KOPT-K1 (cell line): ENCODE results near the gene GRIA3.

Source experiments
- H3K27ac ChIP-seq: fragments of 200-600 bp; sonication (generic); 2 replicates; pipeline ENCODE4 v1.5.1; 2016; ENCODE audit warnings: antibody characterized with exemption, mild to moderate bottlenecking, low read depth, low read length; ENCODE audit not compliant: poor library complexity, severe bottlenecking
- H3K36me3 ChIP-seq: fragments of 200-600 bp; sonication (generic); 2 replicates; pipeline ENCODE4 v1.5.1; 2017; ENCODE audit warnings: antibody characterized with exemption, mild to moderate bottlenecking, low read length, moderate library complexity; ENCODE audit not compliant: insufficient read depth
- H3K9me3 ChIP-seq: fragments of 200-600 bp; sonication (generic); 2 replicates; pipeline ENCODE4 v1.5.1; 2017; ENCODE audit warnings: antibody characterized with exemption, low read length, mild to moderate bottlenecking; ENCODE audit not compliant: insufficient read depth, poor library complexity, severe bottlenecking

The GRIA3 gene

DNA sequence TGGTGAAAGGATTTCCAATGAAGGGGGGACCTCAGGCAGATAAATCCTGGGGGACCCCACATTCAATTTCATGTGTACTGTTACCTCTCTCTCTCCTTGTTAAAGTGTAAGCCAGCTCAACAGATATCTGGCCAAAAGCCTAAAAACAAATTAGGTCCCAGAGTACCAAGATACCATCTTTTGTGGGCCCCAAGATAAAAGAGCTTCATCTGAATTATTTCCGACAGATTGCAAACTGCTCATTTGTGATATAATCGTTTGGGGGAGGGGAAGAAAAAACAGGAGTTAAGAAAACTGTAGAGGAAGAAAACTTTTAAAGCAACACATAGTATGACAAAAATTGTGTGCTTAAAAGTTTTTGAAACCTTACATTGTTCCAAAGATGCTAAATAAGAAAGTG lies 33.6 kb downstream of the GRIA3 start:
- H3K9me3 ChIP-seq, result no peaks in the 10 kb centered on the region
- no peaks in the 10 kb centered on the region for H3K36me3 ChIP-seq
- no peak overlapping the region for H3K27ac ChIP-seq

DNA sequence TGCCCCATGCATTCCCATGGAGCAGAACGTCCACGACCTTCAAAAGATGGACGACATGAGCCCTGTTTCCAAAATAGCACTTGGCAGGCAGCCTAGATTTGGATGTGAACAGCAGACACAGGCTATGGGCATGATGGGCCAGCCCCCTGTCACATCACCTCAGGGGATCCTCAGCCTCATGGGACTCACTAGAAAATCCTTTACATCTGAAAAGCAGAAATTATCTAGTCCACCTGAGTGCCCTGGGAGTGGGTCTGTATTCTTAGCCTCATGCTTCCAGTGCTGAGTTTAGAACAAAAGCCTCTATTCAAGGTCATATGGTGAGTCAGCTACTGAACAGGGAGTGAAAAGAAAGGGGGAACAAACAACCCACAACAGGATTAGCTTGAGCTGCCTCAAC lies 35.8 kb downstream of the GRIA3 start:
- no peak overlapping the region for H3K27ac ChIP-seq
- no peaks in the 10 kb centered on the region for H3K9me3 ChIP-seq
- no peaks in the 10 kb centered on the region for H3K36me3 ChIP-seq

DNA sequence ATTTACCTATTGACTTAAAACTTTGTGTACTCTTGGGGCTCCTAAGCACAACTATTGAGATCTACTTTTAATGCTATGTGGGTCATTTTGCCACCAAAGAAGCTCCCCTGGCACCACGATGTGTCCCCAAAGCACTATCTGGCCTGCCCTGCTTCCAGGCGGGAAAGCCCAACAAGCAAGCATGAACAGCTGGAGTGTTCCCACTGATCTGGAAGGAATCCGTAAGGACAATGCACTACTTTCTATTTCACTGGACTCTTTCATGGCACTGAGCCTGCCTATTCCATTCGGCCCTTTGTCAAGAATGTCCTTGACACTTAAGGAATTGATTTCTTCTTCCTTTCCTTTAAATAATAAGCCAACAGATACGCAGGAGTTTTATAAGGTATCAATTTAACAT lies 38.8 kb downstream of the GRIA3 start:
- no peaks in the 10 kb centered on the region for H3K9me3 ChIP-seq

DNA sequence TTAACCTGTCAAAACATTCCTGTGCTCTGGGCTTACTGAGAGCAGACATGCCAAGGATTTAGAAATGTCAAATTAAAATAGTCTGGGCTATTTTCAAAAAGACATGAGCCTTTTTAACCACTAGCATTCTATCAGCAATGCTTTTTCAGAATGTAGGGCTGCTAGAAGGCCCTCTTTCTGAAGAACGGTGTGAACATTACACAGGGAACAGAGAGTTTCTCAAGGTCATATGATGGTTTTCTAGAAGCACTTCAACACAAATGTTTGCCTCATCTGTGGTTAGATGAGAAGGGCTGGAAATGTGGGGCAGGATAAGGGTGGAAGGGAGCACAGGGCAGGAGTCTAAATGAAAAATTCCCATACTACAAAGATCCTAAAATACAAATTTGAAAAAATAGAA lies 39.3 kb downstream of the GRIA3 start:
- no peaks in the 10 kb centered on the region for H3K9me3 ChIP-seq
- H3K36me3 ChIP-seq, result no peaks in the 10 kb centered on the region
- H3K27ac ChIP-seq, result no peak overlapping the region

More for the DNA sequence above, 38.8 kb downstream of the GRIA3 start:
- Histone ChIP-seq H3K27ac (no peak overlapping the region), H3K36me3 (no peaks in the 10 kb centered on the region)

DNA sequence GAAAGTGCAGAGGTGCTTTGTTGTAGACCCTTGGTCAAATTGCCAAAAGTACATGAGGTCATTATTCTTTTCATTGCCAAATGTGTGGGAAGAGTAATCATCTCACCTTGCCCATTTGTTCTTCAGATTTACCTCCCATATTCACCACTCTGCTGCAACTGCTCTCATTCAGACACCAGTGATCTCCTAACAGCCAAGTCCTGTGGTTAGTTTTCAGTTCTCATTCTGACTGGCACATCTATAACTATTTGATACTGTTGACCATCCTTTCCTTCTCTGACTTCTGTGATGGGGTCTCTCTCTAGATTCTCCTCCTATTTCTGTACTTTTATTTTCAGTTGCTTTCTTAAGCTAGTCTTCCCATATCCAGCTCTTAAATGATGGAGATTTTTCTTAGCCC lies 39.8 kb downstream of the GRIA3 start:
- H3K27ac ChIP-seq, result no peak overlapping the region
- H3K9me3 ChIP-seq, result no peaks in the 10 kb centered on the region

DNA sequence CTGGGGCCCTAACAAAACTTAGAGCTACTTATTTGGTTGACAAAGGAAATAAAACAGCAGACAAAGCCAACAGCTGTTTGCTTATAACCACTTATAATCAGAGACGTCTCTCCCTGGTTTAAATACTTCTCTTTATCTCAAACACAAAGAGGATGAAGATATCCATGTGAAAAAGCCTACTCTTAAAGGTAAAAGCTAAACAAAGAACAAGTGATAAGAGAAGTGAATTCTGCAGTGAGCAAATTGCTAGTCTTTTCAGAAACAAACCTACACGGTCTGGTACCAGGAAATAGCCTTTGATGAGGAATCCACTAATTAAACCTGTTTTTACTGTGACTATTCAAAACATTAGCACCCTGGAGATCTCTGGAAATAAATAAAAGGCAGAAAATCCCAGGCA lies 46.7 kb downstream of the GRIA3 start:
- no peaks in the 10 kb centered on the region for H3K9me3 ChIP-seq
- no peaks in the 10 kb centered on the region for H3K36me3 ChIP-seq
- H3K27ac ChIP-seq, result no peak overlapping the region

More for the DNA sequence above, 39.8 kb downstream of the GRIA3 start:
- H3K36me3 ChIP-seq, result no peaks in the 10 kb centered on the region

DNA sequence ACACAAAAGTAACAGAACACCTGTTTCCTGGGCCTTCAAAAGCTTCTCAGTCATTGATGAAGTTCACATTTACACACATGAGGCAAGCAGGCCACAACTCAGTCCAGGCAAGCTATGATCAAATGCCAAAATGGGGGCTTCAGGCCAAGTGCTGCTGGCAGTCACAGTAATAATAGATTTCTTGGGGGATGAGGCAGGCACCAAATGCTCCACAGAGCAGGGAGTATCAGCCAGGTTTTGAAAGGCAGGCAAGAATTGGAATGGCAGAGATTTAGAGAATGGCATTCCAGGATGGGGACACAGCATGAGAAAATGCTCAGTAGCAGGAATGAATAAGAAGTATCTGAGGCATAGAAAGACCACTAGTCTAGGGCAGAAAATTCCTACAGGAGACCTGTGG lies 52.8 kb downstream of the GRIA3 start:
- H3K9me3 ChIP-seq, result no peaks in the 10 kb centered on the region
- no peaks in the 10 kb centered on the region for H3K36me3 ChIP-seq
- H3K27ac ChIP-seq, result no peak overlapping the region

DNA sequence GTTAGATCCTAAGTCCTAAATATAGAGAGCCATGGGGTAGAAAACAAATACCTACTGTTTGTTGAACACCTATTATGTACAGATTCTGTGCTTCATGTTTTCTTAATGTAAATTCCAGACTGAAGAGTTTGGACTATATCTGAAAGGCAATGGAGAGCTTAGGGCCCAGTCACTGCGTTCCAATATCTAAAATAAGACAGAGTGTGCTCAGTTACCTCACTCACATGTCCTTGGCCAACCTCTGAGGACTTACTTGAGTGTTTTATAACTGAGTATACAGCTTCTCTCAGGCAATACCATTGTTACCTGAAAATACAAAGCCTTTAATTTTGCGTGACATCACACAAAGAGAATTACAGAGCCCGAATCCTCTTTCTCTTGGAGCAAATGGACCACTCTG lies 53.2 kb downstream of the GRIA3 start:
- Histone ChIP-seq H3K36me3 (no peaks in the 10 kb centered on the region), H3K27ac (no peak overlapping the region), H3K9me3 (no peaks in the 10 kb centered on the region)

DNA sequence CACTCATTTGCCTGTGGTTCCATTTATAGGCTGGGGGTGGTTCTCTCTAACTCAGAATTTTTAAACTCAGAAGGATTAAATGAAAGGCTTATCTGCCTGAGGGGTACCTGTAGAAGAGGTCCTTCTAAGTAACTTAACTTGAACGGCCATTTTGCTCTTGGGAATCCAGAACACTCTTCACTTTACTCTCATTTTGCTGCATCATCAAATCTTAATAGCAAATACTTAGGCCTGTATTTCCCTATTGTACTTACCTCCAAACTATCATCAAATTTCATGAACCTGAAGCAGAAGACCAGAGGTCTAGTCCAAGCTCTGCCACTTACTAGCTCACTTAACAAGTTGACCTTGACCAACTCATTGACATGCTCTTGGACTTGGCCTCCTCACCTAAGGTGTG lies 70.4 kb downstream of the GRIA3 start:
- Histone ChIP-seq H3K36me3 (no peaks in the 10 kb centered on the region), H3K9me3 (no peaks in the 10 kb centered on the region), H3K27ac (no peak overlapping the region)

DNA sequence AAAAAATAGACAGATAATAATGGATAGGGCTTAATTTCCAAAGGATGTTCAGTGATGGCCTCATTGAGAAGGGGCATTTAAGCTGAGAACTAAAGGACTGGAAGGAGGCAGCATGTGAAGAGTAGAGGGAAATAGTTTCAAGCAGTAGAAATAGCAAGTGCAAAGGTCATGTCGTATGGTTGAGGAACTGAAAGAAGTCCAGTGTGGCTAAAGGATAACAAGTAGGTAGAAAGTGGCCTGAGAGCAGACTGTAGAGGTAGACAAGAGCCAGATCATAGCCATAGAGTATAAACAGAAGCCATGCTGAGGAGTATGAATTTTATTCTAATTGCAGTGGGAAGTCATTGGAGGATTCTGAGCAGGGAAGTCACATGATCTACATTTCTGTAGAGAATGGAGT lies 72.3 kb downstream of the GRIA3 start:
- no peaks in the 10 kb centered on the region for H3K9me3 ChIP-seq
- H3K27ac ChIP-seq, result no peak overlapping the region
- H3K36me3 ChIP-seq, result no peaks in the 10 kb centered on the region

DNA sequence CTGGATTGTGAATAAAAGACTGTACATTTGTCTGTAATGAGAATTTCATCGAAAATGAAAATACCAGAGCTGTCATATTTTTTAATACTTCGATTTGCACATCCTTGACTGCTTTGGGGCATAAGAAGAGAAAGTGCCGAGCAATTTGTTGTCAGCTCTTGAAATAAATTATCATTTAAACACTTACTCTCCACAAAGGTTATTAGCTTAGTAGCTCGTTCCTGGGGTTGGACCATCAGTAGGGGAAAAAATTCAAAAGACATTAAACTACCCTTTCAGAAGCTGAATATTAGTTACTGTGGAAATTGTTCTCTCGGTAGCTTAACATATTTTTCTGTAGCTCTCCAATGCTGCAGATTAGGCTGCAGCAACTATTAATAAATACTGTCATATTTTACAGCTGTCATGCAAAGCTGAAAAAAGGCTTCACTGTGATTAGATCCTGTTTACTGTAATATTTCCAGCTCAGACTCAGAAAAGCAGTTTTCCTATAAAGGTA lies 76.9 kb downstream of the GRIA3 start:
- Histone ChIP-seq H3K27ac (no peak overlapping the region), H3K36me3 (no peaks in the 10 kb centered on the region), H3K9me3 (no peaks in the 10 kb centered on the region)

DNA sequence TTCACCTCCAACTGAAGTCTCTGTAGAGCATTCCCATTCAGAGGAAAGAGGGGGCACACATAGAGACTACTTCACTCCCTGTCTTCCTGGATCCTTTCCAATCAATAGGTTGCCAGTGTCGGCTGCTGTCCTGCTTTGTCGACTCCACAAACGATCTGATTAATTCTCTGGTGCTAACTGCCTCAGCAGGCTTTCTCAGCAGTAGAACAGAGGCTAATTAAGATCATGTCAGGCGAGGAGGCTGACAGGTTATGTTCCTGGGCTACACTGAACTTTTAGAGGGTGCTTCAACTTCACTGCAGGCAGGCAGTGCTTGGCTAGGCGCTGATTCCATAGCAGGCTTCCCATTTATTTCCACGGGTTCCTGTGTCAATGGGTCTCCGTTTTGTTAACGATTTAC lies 79.2 kb downstream of the GRIA3 start:
- H3K9me3 ChIP-seq, result no peaks in the 10 kb centered on the region
- no peaks in the 10 kb centered on the region for H3K36me3 ChIP-seq
- no peak overlapping the region for H3K27ac ChIP-seq

DNA sequence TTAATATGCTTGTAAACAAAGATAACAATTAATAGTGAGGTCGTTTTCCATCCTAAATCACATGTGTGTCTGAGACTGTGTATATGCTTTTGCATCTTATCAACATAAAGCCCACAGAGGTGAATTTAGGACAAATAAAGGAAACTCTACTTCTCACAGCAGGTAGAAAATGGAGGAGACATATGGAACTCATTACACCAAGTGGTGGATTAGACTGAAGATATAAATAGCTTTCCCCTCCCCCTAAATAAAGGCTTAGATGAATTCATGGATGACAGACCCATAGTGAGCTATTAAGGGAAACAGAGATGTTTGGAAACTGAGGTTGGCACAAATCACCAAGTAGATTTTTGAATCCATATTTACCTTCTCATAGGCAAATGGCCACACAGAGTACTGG lies 79.7 kb downstream of the GRIA3 start:
- H3K36me3 ChIP-seq, result no peaks in the 10 kb centered on the region
- H3K27ac ChIP-seq, result no peak overlapping the region
- H3K9me3 ChIP-seq, result no peaks in the 10 kb centered on the region

DNA sequence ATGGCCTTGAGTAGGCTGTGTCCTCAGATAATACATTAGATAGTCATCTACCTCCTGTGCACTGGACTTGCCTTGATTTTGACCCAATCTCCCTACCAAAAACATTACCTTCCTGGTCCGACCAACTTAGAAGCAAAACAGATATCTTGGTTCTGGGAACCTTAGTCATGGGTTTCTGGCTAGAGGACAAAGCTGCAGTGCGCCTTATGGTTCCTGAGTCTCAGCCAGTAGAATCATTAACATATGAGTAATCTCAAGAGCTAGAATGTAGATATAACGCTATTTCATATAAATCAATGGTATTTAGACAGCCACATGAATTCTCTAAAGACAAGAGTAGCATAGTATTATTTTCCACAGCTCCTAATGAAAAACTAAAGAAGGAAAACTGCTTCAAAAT lies 83.1 kb downstream of the GRIA3 start:
- H3K36me3 ChIP-seq, result no peaks in the 10 kb centered on the region
- H3K27ac ChIP-seq, result no peak overlapping the region
- H3K9me3 ChIP-seq, result no peaks in the 10 kb centered on the region

DNA sequence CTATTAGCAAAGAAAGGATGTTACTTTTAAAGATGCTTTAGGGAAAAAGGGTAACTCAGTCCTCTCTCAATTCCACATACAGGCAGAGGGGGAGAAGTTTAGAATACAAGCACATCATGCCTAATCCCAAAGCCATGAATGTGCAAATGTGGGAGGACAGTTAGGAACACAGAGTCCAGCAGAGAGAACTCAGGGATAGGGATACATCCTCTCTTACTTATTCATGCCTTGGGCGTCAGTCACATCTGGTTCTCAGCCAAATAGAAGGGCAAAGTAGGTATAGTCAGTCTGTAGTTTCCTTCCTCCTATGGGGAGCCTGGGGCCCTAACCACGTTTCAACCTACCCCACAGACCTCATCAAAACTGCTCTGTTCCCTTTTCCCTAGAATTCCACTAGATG lies 87.8 kb downstream of the GRIA3 start:
- no peaks in the 10 kb centered on the region for H3K36me3 ChIP-seq
- no peaks in the 10 kb centered on the region for H3K9me3 ChIP-seq
- H3K27ac ChIP-seq, result no peak overlapping the region

DNA sequence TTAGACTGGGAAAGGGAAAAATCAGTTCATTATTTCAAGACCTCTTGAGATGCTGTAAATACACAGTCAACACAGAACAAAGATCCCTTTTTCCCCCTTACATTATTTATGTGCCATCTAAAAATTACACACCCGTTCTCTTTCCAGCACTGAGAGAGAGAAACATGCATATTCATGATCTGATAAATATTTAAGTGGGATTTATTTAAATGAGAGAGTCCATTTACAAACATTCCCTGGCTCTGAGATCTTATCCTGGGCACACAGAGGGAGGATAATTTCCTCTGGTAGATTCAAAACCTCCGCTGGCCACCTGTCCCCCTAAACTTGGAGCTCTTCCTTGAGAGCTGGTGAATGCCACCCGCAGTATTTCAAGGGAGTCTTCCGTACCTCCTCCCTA lies 88.6 kb downstream of the GRIA3 start:
- Histone ChIP-seq H3K36me3 (no peaks in the 10 kb centered on the region), H3K27ac (no peak overlapping the region), H3K9me3 (no peaks in the 10 kb centered on the region)

DNA sequence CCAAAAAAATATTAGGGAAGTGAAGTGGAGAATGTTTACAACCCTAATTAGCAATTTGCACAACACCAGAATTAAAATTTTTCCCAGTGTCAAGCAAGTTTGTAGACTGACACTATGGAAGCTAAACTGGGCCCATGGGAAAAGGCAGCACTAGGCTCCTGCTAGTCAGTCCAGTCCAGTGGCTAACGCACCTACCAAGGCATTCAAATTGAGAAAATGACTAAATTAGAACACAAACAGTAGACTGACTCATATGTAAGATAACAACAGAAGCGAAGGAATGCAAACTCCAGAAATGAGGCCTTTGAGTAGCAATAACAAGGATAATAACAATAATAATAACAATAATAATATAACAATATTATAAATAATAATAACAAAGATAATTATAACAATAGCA lies 90.7 kb downstream of the GRIA3 start:
- H3K27ac ChIP-seq, result no peak overlapping the region
- no peaks in the 10 kb centered on the region for H3K36me3 ChIP-seq
- no peaks in the 10 kb centered on the region for H3K9me3 ChIP-seq
